ENCODE measurements around the gene TRERF1.

Gene TRERF1

DNA sequence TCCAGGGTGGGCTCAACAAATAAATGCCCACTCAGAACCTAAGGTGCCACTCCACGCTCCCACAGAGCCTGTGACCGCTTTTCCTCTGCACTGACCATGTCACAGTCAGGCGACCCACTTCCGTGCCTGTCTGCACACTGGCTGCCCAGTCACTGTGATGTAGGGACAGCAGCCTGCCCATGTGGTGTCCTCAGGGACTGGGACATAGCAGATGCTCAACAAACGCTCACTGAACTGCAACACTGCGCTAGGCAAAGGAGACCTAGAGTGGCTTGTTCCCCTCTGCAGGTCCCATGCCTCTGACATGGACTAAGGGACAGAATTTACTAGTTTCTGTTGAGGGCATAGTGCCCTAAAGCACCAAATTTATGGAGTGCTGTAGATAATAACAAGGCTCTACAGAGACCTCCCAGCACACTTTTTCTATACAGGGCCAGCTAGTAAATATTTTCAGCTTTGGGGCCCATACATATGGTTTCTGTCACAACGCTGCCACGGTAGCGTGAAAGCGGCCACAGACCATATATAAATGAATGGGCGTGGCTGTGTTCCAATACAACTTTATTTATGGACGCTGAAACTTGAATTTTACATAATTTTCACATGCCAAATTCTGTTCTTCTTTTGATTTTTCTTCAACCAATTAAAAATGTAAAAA, 176.2 kb downstream of the TRERF1 start:
- ChIA-PET CTCF (no interaction called here), POLR2A (no interaction called here)
- Histone ChIP-seq H3K27ac (ENCODE audit: extremely low read depth, low read depth, low read length) (no peak overlapping the region), H3K4me1 (ENCODE audit: control insufficient read depth, insufficient read depth, low read length) (no peaks in the 10 kb centered on the region), H3K36me3 (ENCODE audit: control insufficient read depth in 2 of 2, insufficient read depth in 1 of 2, low read length in 2 of 2) (no peaks in the 10 kb centered on the region), H3K4me3 (ENCODE audit: low read depth, low read length) (no peak overlapping the region), H3K9me3 (ENCODE audit: control insufficient read depth, insufficient read depth, low read depth, low read length) (no peaks in the 10 kb centered on the region)
- TF ChIP-seq ZNF555 (tag by site-specific recombination; conservative IDR thresholded peaks at IDR 0.05), result no peak
- TF ChIP-seq, protein P1, sequence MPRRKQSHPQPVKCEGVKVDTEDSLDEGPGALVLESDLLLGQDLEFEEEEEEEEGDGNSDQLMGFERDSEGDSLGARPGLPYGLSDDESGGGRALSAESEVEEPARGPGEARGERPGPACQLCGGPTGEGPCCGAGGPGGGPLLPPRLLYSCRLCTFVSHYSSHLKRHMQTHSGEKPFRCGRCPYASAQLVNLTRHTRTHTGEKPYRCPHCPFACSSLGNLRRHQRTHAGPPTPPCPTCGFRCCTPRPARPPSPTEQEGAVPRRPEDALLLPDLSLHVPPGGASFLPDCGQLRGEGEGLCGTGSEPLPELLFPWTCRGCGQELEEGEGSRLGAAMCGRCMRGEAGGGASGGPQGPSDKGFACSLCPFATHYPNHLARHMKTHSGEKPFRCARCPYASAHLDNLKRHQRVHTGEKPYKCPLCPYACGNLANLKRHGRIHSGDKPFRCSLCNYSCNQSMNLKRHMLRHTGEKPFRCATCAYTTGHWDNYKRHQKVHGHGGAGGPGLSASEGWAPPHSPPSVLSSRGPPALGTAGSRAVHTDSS (tag by site-specific recombination; IDR thresholded peaks at IDR 0.05), result no peak
- no peak for TF ChIP-seq ZNF223 (tag by site-specific recombination; IDR thresholded peaks at IDR 0.05)
- TF ChIP-seq, protein P2, sequence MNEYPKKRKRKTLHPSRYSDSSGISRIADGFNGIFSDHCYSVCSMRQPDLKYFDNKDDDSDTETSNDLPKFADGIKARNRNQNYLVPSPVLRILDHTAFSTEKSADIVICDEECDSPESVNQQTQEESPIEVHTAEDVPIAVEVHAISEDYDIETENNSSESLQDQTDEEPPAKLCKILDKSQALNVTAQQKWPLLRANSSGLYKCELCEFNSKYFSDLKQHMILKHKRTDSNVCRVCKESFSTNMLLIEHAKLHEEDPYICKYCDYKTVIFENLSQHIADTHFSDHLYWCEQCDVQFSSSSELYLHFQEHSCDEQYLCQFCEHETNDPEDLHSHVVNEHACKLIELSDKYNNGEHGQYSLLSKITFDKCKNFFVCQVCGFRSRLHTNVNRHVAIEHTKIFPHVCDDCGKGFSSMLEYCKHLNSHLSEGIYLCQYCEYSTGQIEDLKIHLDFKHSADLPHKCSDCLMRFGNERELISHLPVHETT (tag by site-specific recombination; IDR thresholded peaks at IDR 0.05), result no peak
- no peak for TF ChIP-seq ZNF391 (tag by site-specific recombination; IDR thresholded peaks at IDR 0.05; ENCODE audit: borderline replicate concordance, low read depth)
- no peak for TF ChIP-seq ZNF138 (tag by site-specific recombination; IDR thresholded peaks at IDR 0.05; ENCODE audit: borderline replicate concordance)
- no peak for TF ChIP-seq ZNF112 (tag by site-specific recombination; IDR thresholded peaks at IDR 0.05)
- no peak for TF ChIP-seq YY2 (tag by site-specific recombination; IDR thresholded peaks at IDR 0.05)
- TF ChIP-seq, protein P3, sequence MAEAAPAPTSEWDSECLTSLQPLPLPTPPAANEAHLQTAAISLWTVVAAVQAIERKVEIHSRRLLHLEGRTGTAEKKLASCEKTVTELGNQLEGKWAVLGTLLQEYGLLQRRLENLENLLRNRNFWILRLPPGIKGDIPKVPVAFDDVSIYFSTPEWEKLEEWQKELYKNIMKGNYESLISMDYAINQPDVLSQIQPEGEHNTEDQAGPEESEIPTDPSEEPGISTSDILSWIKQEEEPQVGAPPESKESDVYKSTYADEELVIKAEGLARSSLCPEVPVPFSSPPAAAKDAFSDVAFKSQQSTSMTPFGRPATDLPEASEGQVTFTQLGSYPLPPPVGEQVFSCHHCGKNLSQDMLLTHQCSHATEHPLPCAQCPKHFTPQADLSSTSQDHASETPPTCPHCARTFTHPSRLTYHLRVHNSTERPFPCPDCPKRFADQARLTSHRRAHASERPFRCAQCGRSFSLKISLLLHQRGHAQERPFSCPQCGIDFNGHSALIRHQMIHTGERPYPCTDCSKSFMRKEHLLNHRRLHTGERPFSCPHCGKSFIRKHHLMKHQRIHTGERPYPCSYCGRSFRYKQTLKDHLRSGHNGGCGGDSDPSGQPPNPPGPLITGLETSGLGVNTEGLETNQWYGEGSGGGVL (tag by site-specific recombination; IDR thresholded peaks at IDR 0.05), result no peak
- TF ChIP-seq ZNF433 (tag by site-specific recombination; IDR thresholded peaks at IDR 0.05; ENCODE audit: low read depth), result no peak
- TF ChIP-seq SALL2 (tag by site-specific recombination; IDR thresholded peaks at IDR 0.05; ENCODE audit: borderline replicate concordance), result no peak
- TF ChIP-seq, protein P4, sequence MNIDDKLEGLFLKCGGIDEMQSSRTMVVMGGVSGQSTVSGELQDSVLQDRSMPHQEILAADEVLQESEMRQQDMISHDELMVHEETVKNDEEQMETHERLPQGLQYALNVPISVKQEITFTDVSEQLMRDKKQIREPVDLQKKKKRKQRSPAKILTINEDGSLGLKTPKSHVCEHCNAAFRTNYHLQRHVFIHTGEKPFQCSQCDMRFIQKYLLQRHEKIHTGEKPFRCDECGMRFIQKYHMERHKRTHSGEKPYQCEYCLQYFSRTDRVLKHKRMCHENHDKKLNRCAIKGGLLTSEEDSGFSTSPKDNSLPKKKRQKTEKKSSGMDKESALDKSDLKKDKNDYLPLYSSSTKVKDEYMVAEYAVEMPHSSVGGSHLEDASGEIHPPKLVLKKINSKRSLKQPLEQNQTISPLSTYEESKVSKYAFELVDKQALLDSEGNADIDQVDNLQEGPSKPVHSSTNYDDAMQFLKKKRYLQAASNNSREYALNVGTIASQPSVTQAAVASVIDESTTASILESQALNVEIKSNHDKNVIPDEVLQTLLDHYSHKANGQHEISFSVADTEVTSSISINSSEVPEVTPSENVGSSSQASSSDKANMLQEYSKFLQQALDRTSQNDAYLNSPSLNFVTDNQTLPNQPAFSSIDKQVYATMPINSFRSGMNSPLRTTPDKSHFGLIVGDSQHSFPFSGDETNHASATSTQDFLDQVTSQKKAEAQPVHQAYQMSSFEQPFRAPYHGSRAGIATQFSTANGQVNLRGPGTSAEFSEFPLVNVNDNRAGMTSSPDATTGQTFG (tag by site-specific recombination; IDR thresholded peaks at IDR 0.05; ENCODE audit: borderline replicate concordance), result no peak
- no peak for TF ChIP-seq EGR2 (tag by site-specific recombination; IDR thresholded peaks at IDR 0.05; ENCODE audit: low read depth)
- no peak for TF ChIP-seq ZSCAN23 (tag by site-specific recombination; IDR thresholded peaks at IDR 0.05)
- no peak for TF ChIP-seq ZNF114 (tag by site-specific recombination; IDR thresholded peaks at IDR 0.05)
- no peak for TF ChIP-seq ZNF274 (IDR thresholded peaks at IDR 0.05; ENCODE audit: low read length)
- TF ChIP-seq ZNF274 (tag by site-specific recombination; IDR thresholded peaks at IDR 0.05; ENCODE audit: borderline replicate concordance), result no peak
- TF ChIP-seq, protein P5, sequence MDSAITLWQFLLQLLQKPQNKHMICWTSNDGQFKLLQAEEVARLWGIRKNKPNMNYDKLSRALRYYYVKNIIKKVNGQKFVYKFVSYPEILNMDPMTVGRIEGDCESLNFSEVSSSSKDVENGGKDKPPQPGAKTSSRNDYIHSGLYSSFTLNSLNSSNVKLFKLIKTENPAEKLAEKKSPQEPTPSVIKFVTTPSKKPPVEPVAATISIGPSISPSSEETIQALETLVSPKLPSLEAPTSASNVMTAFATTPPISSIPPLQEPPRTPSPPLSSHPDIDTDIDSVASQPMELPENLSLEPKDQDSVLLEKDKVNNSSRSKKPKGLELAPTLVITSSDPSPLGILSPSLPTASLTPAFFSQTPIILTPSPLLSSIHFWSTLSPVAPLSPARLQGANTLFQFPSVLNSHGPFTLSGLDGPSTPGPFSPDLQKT (IDR thresholded peaks at IDR 0.05; ENCODE audit: borderline replicate concordance, low read depth, low read length), result no peak
- no peak for TF ChIP-seq ZNF221 (tag by site-specific recombination; IDR thresholded peaks at IDR 0.05; ENCODE audit: borderline replicate concordance)
- TF ChIP-seq ZFP37 (tag by site-specific recombination; IDR thresholded peaks at IDR 0.05), result no peak
